Dedifferentiated amniotic fluid mesenchymal stem cell (primary cell): ENCODE data around the gene LAMA3.
A peak's percentile ranks its signal among the peaks of the same experiment; 100 is the strongest.
"Not testable (repeated sequence)": the region's sequence is repeated elsewhere in the genome, so short reads cannot be mapped to it uniquely, and the experiment has no call there.

Experiments used
- DNase-seq: peaks from one replicate; pipeline ENCODE4 v3.0.0-alpha.2; 2016; ENCODE audit errors: extremely low spot score

LAMA3 gene

DNA sequence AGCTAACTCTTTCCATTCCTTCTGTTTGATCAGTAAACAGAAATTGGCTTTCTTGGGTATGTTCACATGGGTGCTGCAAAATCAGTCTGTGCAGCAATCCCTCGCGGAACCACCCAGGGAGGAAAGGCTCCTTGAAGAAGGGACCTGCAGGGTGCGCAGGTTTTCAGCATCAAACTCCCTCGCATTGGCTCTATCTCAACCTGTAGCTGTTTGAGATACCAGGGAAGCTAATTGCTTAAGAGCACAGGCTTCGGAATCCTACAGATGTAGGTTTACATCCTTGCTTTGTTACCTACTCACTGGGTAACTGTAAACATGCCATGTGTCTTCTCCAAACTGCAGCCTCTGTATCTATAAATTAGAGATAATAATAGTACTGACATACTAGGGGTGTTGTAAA, 43.2 kb downstream of the LAMA3 start:
- DNase-seq = no peak

DNA sequence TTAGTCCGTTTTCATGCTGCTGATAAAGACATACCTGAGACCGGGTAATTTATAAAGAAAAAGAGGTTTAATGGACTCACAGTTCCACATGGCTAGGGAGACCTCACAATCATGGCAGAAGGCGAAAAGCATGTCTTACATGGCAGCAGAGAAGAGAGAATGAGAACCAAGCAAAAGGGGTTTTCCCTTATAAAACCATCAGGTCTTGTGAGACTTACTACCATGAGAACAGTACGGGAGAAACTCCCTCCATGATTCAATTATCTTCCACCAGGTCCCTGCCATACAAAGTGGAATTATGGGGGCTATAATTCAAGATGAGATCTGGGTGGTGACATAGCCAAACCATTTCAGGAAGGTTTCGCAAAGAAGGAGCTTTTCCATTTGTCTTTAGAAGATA, 44.0 kb downstream of the LAMA3 start:
- not testable (repeated sequence) for DNase-seq

DNA sequence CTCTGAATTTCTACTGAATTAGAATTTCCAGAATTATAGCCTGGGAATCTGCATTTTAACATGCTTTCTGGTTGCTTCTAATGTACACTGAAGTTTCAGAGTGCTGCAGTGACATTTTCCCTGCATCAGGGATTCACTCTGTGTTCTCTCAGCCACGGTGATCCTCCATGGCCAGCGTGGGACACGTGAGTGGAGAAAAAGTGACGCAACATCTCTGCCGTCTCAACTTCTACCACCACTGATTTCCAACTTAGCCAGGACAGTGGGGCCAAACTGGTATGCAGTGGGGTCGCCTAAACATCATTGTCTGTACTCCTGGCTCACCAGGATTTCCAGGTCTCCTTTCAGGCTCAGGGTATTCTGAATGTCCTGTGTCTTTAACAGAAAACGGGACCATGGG, 44.6 kb downstream of the LAMA3 start:
- DNase-seq = no peak

DNA sequence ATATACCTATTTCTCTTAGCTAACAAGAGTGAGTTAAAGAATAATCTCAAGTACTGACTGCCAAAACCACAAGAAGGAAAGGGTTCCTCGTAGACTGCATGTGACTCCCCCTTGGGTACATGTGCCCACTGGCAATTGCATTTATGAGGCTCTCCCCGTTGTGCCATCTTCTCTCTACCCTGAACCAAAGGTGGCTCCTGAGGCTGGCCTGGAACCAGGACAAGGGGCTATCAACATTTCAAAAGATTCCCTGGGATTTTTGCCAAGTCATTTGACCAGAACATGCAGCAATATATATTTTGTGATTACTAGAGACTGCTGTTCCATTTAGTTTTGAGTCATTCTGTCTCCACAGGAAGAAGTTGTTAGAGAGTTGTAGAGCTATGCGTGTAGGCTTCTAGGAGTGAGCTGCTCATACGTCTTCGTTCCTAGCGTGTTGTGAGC, 45.8 kb downstream of the LAMA3 start:
- DNase-seq = no peak

DNA sequence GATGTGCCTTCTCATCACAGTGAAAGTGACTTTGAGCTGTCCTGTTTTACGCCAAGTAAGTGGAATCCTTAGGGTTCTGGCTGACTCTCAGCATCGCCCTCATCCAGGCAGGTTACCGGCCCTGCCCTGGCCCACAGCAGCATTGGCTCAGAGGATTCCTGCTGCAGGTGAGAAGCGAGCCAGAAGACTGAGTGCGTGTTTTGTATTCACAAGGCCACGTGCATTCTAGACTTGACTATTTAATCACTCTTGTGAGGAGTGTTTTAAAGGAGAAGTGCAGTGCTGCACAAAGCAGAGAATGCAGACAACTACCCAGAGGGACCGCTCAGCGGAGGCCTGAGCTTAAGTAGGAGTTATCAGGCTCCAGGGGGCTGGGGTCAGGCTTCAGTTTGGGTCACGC, 48.3 kb downstream of the LAMA3 start:
- DNase-seq = no peak

DNA sequence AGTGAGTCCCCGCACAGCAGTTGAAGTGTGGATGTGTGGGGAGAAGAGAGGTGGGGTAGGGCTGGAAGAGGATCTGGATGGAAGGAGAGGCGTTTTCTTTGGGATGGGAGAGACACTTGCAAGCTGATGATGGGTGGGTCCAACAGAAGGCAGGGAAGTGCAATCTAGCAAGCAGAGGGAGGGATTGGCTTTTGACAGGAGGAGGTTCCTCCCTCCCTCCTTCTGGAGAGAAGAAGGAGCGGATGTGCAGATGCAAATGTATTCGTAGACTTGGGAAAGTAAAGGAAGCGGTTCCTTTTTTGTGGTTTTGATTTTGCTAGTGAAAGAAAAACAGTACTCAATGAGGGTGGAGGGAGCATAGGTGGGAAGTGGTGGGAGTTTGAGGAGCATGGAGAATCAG, 48.9 kb downstream of the LAMA3 start:
- no peak for DNase-seq

DNA sequence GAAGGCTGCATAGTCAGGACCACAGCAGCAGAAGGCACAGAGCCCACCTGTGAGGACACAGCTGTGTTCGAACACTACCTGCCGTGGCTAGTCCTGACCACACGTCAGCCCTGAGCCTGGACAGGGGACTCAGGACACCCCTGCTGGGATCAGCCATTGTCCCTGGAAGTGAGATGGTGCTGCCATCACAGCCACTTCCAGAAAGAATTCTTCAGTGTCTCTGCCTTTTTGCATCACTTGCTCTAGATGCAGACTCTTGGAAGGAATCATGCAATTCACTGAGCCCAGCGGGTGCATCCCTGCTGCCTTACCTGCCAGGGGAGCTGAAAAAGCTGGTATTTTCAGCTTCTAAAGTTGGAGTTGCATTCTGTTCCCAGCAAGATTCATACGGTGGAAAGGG, 49.3 kb downstream of the LAMA3 start:
- no peak for DNase-seq

DNA sequence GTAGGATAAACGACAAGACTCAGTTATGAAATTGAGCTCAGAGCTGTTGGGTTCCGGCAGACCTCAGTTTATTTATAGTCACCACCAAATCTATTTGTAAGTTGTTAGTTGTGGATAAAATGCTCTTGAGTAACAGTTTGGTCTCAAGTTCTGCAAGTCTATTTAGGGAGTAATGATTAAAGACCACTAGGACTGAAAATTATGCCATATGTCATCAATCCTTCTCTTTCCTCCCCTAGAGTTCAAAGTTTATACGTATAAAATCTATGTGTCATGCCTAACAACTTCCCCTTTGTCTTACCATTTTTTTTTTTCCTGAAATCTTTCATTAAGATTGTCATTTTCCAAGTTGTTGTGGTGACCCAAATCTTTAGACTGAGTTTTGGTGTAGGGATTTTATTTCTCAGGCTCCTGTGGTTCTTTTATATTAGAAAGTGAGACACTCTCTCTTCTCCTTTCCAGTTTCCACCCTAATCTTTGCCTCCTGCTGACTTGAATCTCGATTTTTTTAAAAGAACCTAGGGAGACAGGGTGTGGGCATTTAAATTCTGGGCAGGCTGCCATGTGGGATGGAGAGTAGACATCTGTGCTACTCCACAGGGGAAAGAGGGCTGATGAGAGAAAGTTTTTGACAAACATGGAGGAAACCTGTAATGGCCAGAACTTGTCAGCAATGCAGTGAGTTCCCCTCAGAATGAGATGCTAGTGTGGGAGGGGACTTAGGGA, 51.0 kb downstream of the LAMA3 start:
- DNase-seq = peak; percentile 61

DNA sequence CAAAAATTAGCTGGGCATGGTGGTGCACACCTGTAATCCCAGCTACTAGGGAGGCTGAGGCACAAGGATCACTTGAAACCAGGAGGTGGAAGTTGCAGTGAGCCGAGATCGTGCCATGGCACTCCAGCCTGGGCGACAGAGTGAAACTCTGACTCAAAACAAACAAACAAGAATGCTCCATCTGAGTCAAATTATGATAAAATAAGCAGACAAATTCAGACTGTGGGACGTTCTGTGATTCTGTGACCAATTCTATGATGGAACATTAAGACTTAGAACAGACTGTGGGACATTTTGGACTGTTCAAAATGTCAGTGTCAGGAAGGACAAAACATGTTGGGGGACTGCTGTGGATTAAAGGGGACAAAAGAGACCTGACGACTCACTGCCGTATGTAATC, 52.7 kb downstream of the LAMA3 start:
- DNase-seq = not testable (repeated sequence)

DNA sequence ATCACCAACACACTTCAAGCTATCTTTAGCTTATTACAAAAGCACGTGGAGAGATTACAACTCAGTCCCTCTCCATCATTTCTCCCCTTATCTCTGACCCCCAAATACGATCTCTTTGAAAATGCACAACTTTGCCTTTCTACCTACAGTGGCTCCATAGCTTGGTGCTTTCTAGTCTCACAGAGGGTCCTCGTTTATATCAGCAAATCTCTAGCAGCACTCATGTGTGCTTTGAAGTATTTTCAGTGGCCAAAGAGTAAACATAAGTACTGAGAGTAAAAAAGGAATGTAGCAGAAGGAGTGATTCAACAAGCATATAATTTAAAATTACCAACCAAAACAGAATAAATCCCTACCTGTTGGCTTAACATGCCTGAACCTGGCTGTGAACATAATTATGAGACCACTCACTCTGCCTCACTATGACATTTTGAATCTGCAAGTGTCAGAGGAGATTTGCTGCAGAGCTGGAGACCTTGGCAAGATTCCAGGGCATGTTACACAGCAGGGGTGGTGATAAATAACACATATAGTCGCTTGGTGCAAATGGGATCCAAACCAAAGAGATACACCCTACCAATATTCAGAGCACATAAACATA, 54.6 kb downstream of the LAMA3 start:
- DNase-seq = no peak

DNA sequence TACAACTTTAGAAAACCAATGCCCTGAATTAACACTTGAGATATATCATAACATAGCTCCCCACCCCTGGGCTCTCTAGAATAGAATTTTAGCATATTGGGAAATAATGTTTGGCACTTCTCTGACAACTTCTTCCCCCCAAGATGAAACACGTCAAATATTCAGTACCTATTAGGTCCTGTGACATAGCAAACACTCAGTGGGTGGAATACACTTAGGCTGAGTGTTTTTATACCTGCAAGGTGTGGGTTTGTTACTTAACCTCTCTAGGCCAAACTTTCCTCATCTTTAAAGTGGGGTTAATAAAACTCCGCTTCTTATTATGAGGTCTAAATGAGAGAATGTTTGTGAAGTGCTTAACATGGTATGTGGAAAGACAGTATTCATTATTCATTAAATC, 56.1 kb downstream of the LAMA3 start:
- DNase-seq = no peak

DNA sequence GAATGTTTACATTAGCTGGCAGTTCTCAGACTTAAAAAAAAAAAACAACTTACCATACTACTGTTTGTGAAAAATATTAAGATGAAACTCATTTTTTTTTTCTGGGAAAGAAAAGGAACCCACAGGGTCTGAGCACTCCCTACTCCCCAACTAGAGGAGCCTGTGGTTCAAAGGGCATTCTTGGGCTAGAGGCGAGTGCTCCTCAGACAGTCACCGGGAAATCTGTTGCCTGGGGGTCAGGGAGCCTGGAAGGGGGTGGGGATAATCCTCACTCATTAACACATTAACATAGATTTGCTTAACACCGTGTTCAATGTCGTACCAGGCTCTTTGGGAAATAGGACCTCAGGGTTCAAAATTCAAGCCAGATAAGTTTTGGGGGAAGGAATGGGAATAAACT, 57.6 kb downstream of the LAMA3 start:
- DNase-seq = no peak

DNA sequence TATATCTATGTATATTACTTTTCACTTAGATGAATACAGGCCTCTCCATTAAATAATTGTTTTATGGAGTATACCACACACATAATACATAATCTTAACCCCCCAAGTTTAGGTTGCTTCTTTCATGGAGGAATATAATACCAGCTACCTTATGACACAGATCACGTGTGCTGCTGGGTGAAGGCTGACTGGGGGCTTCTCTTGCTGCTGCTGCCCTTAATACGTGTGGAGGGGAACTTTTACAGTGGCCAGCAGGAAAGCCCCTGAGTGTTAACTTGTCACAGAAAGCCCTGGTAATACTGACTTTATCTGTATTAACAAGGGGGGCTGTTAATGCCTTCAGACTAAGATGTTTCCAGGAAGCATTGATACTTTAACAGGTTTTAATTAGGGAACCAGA, 63.1 kb downstream of the LAMA3 start:
- no peak for DNase-seq

DNA sequence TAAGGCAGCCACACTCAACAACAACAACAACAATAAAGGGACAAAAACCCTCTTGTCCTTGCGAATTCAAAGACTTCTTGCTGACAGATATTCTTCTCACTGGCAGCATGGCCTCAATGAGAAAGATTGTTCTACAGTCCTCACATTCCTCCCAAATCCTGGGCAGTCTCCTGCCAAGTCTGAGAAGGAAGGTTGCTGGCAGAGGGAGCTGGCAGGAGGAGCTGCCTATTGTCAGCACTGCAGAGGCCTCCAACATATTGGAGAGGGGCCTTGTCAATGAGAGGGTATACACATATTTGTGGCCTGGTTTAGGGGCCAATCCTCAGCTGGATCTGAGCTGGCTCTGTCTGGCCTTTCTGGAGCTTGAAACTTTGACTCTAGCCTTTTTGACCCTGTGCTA, 63.5 kb downstream of the LAMA3 start:
- peak; percentile 75 for DNase-seq

DNA sequence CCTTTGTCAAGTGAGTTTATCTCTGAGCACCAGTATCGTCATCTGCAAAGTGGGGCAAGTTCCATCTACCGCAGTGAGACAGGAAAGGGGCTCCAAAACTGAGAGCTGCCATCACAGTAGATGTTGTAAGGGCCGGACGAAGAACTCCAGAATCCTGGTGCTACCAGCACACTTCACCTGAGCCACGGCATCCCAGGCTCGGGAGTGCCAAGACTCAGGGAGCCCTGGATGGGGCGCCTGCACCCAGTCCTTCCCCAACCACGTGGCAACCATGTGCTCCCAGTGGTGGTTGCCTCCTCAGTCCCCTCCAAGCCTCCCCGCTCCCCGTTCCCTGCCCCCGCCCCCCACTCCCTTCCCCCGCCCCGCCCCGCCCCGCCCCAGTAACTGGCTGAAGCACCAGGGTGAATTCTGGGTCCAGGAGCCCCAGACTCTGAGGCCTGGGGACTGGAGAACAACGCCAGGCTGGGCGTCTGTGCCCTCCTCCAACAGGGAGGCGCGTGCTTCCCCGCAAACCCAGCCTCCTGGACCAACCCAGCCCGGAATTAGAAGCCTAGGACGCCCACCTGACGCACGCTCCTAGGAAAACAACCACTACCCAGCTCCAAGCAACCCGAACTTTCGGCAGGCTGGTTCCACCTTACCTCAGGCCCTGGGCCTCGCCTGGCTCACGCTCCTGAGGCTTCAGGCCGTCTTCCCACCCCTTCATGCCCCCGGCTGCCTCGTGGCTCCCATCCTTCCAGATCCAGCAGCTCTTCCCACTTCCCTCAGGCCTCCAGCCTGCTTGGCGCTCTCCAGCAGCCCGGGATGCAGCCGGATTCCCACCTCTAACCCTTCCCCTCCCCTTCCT, 67.6 kb downstream of the LAMA3 start:
- DNase-seq = no peak

DNA sequence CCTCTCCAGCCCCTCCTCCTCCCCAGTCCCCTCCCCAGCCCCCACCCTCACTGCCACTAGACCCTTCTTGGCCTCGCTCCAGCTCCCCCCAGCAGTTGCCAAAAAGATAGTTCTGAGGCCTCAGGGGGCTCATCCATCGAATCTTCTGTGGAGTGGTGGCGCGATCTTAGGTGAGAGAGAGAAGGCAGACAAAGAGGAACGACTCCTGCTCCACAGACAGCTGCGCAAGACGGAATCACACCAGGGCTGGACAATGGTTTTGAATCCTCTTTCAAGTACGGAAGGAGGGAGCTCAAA, 68.1 kb downstream of the LAMA3 start:
- no peak for DNase-seq

DNA sequence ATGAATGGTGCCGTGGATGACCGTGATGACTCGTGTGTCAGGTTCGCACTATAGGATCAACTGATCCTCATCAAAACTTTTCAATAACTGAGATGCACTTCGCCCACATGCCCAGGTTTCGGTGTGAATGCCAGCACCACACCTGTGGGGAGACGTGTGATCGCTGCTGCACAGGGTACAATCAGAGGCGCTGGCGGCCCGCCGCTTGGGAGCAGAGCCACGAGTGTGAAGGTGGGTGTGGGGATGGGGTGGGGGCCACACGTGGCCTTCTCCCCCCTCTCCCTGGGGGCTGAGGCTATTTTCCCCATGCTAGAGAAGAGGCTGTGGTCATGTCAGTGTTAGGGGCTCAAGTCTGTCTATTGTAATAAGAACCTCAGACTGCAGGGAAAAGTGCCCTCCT, 69.0 kb downstream of the LAMA3 start:
- no peak for DNase-seq

DNA sequence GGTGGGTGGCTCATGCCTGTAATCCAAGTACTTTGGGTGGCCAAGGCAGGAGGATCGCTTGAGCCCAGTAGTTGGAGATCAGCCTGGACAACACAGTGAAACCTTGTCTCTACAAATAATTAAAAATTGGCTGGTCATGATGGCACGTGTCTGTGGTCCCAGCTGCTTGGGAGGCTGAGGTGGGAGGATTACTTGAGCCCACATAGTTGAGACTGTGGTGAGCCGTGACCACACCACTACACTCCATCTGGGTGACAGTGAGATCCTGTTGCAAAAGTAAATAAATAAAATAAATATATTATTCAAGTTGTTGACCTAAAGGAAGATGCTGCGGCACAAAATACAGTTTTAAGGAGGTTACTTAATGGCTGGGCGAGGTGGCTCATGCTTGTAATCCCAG, 72.7 kb downstream of the LAMA3 start:
- DNase-seq = no peak

DNA sequence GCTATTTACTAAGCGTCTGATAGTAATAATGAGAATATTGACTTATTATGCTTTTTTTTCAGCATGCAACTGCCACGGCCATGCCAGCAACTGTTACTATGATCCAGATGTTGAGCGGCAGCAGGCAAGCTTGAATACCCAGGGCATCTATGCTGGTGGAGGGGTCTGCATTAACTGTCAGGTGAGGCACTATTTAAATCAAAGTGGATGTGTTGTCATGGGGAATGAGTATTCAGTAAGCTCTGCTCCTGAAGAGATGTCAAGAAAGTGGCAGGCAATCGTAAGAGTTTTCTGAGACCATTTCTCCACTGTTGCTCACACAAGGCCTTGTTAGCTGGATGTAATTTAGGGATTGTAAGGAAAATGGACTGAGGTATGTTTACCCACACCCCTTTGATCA, 74.1 kb downstream of the LAMA3 start:
- DNase-seq = no peak

DNA sequence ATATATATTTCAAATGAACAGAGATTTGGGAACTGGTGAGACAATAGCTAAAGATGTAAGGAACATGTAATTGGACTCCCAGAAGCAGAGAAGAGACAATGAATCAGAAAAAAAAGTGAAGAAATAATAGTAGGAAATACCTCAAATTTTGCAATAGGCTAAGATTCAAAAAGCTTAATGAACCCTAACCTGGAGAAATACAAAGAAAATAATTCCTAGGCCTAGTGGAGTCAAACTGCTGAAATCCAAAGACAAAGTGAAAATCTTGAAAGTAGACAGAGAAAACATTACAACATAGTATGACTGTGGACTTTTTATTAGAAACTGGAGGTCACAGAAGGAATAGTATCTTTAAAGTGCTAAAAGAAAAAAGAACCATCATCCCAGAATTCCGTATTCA, 76.7 kb downstream of the LAMA3 start:
- no peak for DNase-seq

DNA sequence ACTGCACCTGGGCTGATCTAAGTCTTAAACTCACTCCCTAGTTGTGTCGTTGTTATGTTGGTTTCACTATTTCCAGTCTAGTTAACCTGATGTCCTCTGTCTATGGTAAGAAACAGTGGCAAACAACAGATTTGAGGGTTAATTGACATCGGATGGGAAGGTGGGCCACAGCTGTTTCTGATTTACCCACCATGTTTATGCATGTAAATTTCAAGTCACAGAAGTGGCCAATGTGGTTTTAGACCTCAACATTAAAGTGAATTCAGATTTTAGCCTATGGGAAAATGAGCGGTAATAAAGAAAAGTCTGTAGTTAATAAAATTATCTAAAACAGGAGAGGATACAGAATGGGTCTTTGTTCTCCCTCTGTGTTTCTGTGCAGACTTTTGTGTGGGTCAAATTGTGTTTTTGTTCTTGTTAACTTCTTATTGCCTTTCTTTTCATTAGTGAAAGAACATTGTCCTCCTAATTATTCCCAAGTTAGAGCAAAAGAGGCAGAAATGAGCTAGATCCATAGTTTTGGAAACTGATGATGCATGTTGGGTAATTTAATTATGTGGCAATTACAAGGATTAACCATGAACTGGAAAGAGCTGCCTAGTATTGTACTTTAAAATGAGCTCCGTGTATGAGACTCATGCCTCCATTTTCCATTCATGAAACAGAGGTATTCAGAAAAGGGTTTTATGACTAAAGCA, 83.2 kb downstream of the LAMA3 start:
- no peak for DNase-seq

DNA sequence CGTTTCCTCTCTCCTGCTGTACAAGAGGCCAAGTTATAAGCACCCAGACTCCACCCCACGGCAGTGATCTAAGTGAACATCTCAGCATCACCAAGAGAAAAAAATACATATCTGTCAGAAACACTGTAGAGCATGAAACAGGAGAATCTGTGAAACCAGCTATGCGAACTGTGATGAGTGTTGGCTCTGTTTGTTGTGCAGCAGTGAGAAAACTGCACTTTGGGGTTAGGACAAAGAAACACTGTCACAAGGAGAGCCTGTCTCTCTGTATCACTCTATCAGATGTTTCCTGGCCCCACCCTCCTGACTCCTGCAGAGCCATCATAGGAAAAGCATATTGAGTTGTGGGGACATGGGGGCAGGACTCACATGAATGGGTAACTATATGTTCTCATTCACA, 87.1 kb downstream of the LAMA3 start:
- DNase-seq = no peak

DNA sequence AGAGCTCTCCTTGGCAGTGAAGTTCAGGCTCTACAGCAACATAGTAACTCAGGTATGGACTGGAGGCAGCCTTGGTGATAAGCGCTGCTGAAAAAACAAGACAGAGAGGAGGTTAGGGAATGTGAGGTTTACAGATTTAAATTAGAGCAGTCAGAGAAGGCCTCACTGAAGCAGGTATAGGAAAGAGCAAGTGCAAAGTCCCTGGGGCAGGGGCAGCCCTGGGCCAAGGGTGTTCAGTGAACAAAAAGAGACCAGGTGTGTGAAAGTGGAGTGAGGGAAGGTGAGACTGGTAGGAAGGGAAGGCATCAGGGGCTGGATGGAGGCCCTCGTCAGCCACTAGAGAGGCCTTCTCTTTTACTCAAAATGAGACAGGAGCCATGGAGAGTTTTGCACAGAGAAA, 89.6 kb downstream of the LAMA3 start:
- no peak for DNase-seq
